ENCODE measurements around the gene ZNF469.

The ZNF469 gene

GRCh38 chr16:88382491-88383400, at the start of gene ZNF469:
Gene ZNF469 (plus strand): TSS chr16:88382959. CDS start chr16:88427471, 44,512 bp downstream.
- Histone ChIP-seq H3K9ac (ENCODE audit: low read depth in 1 of 2, low read length in 2 of 2) (no peak within 1 kb of the TSS), H3K4me1 (ENCODE audit: control insufficient read depth in 1 of 2, insufficient read depth in 2 of 2, low read length in 2 of 2) (peaks cover under 1 to 6% of the 10 kb centered on the region in 2 donors), H3K9me3 (ENCODE audit: control insufficient read depth in 1 of 2, low read length in 2 of 2) (no peaks in the 10 kb centered on the region), H3K4me3 (ENCODE audit: low read depth in 1 of 2, low read length in 2 of 2) (no peak within 1 kb of the TSS), H3K27ac (ENCODE audit: low read depth, low read length) (no peak within 1 kb of the TSS), H3K36me3 (ENCODE audit: control insufficient read depth in 1 of 2, insufficient read depth in 2 of 2, low read length in 2 of 2) (no peaks in the 10 kb centered on the region), H3K27me3 (ENCODE audit: control insufficient read depth in 1 of 2, insufficient read depth in 2 of 2, low read length in 2 of 2) (peaks cover 25 to 28% of the 10 kb centered on the region in 2 donors)

GRCh38 chr16:88333848-88334777, 48.6 kb upstream of the ZNF469 start:
- Histone ChIP-seq H3K4me3 (ENCODE audit: low read depth in 1 of 2, low read length in 2 of 2) (no peak overlapping the region), H3K36me3 (ENCODE audit: control insufficient read depth in 1 of 2, insufficient read depth in 2 of 2, low read length in 2 of 2) (no peaks in the 10 kb centered on the region)

GRCh38 chr16:88334778-88335720, 47.7 kb upstream of the ZNF469 start:
- H3K4me1 ChIP-seq (ENCODE audit: control insufficient read depth in 1 of 2, insufficient read depth in 2 of 2, low read length in 2 of 2): peaks cover 0 to 7% of the 10 kb centered on the region in 2 donors
- no peak overlapping the region for H3K27ac ChIP-seq (ENCODE audit: low read depth, low read length)
- no peak overlapping the region for H3K4me3 ChIP-seq (ENCODE audit: low read depth in 1 of 2, low read length in 2 of 2)
- no peaks in the 10 kb centered on the region for H3K9me3 ChIP-seq (ENCODE audit: control insufficient read depth in 1 of 2, low read length in 2 of 2)
- no peaks in the 10 kb centered on the region for H3K27me3 ChIP-seq (ENCODE audit: control insufficient read depth in 1 of 2, insufficient read depth in 2 of 2, low read length in 2 of 2)
- no peaks in the 10 kb centered on the region for H3K36me3 ChIP-seq (ENCODE audit: control insufficient read depth in 1 of 2, insufficient read depth in 2 of 2, low read length in 2 of 2)
- H3K9ac ChIP-seq (ENCODE audit: low read depth in 1 of 2, low read length in 2 of 2): no peak overlapping the region

More at GRCh38 chr16:88333848-88334777, 48.6 kb upstream of the ZNF469 start:
- Histone ChIP-seq H3K9ac (ENCODE audit: low read depth in 1 of 2, low read length in 2 of 2) (no peak overlapping the region), H3K27ac (ENCODE audit: low read depth, low read length) (no peak overlapping the region), H3K27me3 (ENCODE audit: control insufficient read depth in 1 of 2, insufficient read depth in 2 of 2, low read length in 2 of 2) (no peaks in the 10 kb centered on the region), H3K4me1 (ENCODE audit: control insufficient read depth in 1 of 2, insufficient read depth in 2 of 2, low read length in 2 of 2) (peaks cover 0 to 5% of the 10 kb centered on the region in 2 donors), H3K9me3 (ENCODE audit: control insufficient read depth in 1 of 2, low read length in 2 of 2) (no peaks in the 10 kb centered on the region)

- Histone ChIP-seq H3K4me3 (ENCODE audit: low read depth in 1 of 2, low read length in 2 of 2) (no peak overlapping the region), H3K9me3 (ENCODE audit: control insufficient read depth in 1 of 2, low read length in 2 of 2) (no peaks in the 10 kb centered on the region), H3K27ac (ENCODE audit: low read depth, low read length) (no peak overlapping the region), H3K9ac (ENCODE audit: low read depth in 1 of 2, low read length in 2 of 2) (no peak overlapping the region), H3K36me3 (ENCODE audit: control insufficient read depth in 1 of 2, insufficient read depth in 2 of 2, low read length in 2 of 2) (no peaks in the 10 kb centered on the region), H3K27me3 (ENCODE audit: control insufficient read depth in 1 of 2, insufficient read depth in 2 of 2, low read length in 2 of 2) (no peaks in the 10 kb centered on the region), H3K4me1 (ENCODE audit: control insufficient read depth in 1 of 2, insufficient read depth in 2 of 2, low read length in 2 of 2) (peaks cover 0 to 10% of the 10 kb centered on the region in 2 donors)
Measured at GRCh38 chr16:88337021-88337420, 45.7 kb upstream of the ZNF469 start.

GRCh38 chr16:88337538-88337937, 45.2 kb upstream of the ZNF469 start:
- no peaks in the 10 kb centered on the region for H3K9me3 ChIP-seq (ENCODE audit: control insufficient read depth in 1 of 2, low read length in 2 of 2)
- no peak overlapping the region for H3K4me3 ChIP-seq (ENCODE audit: low read depth in 1 of 2, low read length in 2 of 2)
- H3K27me3 ChIP-seq (ENCODE audit: control insufficient read depth in 1 of 2, insufficient read depth in 2 of 2, low read length in 2 of 2): no peaks in the 10 kb centered on the region
- no peak overlapping the region for H3K9ac ChIP-seq (ENCODE audit: low read depth in 1 of 2, low read length in 2 of 2)
- H3K4me1 ChIP-seq (ENCODE audit: control insufficient read depth in 1 of 2, insufficient read depth in 2 of 2, low read length in 2 of 2): peaks cover 0 to 5% of the 10 kb centered on the region in 2 donors
- H3K36me3 ChIP-seq (ENCODE audit: control insufficient read depth in 1 of 2, insufficient read depth in 2 of 2, low read length in 2 of 2): no peaks in the 10 kb centered on the region
- no peak overlapping the region for H3K27ac ChIP-seq (ENCODE audit: low read depth, low read length)

GRCh38 chr16:88338111-88338510, 44.6 kb upstream of the ZNF469 start:
- no peak overlapping the region for H3K4me3 ChIP-seq (ENCODE audit: low read depth in 1 of 2, low read length in 2 of 2)
- H3K4me1 ChIP-seq (ENCODE audit: control insufficient read depth in 1 of 2, insufficient read depth in 2 of 2, low read length in 2 of 2): peaks cover 0 to 5% of the 10 kb centered on the region in 2 donors
- no peaks in the 10 kb centered on the region for H3K27me3 ChIP-seq (ENCODE audit: control insufficient read depth in 1 of 2, insufficient read depth in 2 of 2, low read length in 2 of 2)
- H3K27ac ChIP-seq (ENCODE audit: low read depth, low read length): no peak overlapping the region
- no peaks in the 10 kb centered on the region for H3K36me3 ChIP-seq (ENCODE audit: control insufficient read depth in 1 of 2, insufficient read depth in 2 of 2, low read length in 2 of 2)
- peaks cover 0 to 2% of the 10 kb centered on the region in 2 donors for H3K9me3 ChIP-seq (ENCODE audit: control insufficient read depth in 1 of 2, low read length in 2 of 2)
- H3K9ac ChIP-seq (ENCODE audit: low read depth in 1 of 2, low read length in 2 of 2): no peak overlapping the region

GRCh38 chr16:88338896-88339295, 43.9 kb upstream of the ZNF469 start:
- peaks cover 0 to 5% of the 10 kb centered on the region in 2 donors for H3K4me1 ChIP-seq (ENCODE audit: control insufficient read depth in 1 of 2, insufficient read depth in 2 of 2, low read length in 2 of 2)

GRCh38 chr16:88339930-88340754, 42.6 kb upstream of the ZNF469 start:
- no peak overlapping the region for H3K9ac ChIP-seq (ENCODE audit: low read depth in 1 of 2, low read length in 2 of 2)
- H3K9me3 ChIP-seq (ENCODE audit: control insufficient read depth in 1 of 2, low read length in 2 of 2): peaks cover 0 to 4% of the 10 kb centered on the region in 2 donors
- no peak overlapping the region for H3K4me3 ChIP-seq (ENCODE audit: low read depth in 1 of 2, low read length in 2 of 2)
- H3K4me1 ChIP-seq (ENCODE audit: control insufficient read depth in 1 of 2, insufficient read depth in 2 of 2, low read length in 2 of 2): peaks cover 0 to 5% of the 10 kb centered on the region in 2 donors
- no peaks in the 10 kb centered on the region for H3K36me3 ChIP-seq (ENCODE audit: control insufficient read depth in 1 of 2, insufficient read depth in 2 of 2, low read length in 2 of 2)
- no peak overlapping the region for H3K27ac ChIP-seq (ENCODE audit: low read depth, low read length)
- no peaks in the 10 kb centered on the region for H3K27me3 ChIP-seq (ENCODE audit: control insufficient read depth in 1 of 2, insufficient read depth in 2 of 2, low read length in 2 of 2)

More at GRCh38 chr16:88338896-88339295, 43.9 kb upstream of the ZNF469 start:
- H3K27ac ChIP-seq (ENCODE audit: low read depth, low read length): no peak overlapping the region
- no peak overlapping the region for H3K9ac ChIP-seq (ENCODE audit: low read depth in 1 of 2, low read length in 2 of 2)
- H3K36me3 ChIP-seq (ENCODE audit: control insufficient read depth in 1 of 2, insufficient read depth in 2 of 2, low read length in 2 of 2): no peaks in the 10 kb centered on the region
- H3K27me3 ChIP-seq (ENCODE audit: control insufficient read depth in 1 of 2, insufficient read depth in 2 of 2, low read length in 2 of 2): no peaks in the 10 kb centered on the region
- H3K4me3 ChIP-seq (ENCODE audit: low read depth in 1 of 2, low read length in 2 of 2): no peak overlapping the region
- peaks cover 0 to 4% of the 10 kb centered on the region in 2 donors for H3K9me3 ChIP-seq (ENCODE audit: control insufficient read depth in 1 of 2, low read length in 2 of 2)

GRCh38 chr16:88340755-88341150, 42.0 kb upstream of the ZNF469 start:
- peaks cover 0 to 4% of the 10 kb centered on the region in 2 donors for H3K9me3 ChIP-seq (ENCODE audit: control insufficient read depth in 1 of 2, low read length in 2 of 2)

More at GRCh38 chr16:88340755-88341150, 42.0 kb upstream of the ZNF469 start:
- no peak overlapping the region for H3K9ac ChIP-seq (ENCODE audit: low read depth in 1 of 2, low read length in 2 of 2)
- H3K27me3 ChIP-seq (ENCODE audit: control insufficient read depth in 1 of 2, insufficient read depth in 2 of 2, low read length in 2 of 2): no peaks in the 10 kb centered on the region
- H3K4me1 ChIP-seq (ENCODE audit: control insufficient read depth in 1 of 2, insufficient read depth in 2 of 2, low read length in 2 of 2): peaks cover 0 to 5% of the 10 kb centered on the region in 2 donors
- no peak overlapping the region for H3K27ac ChIP-seq (ENCODE audit: low read depth, low read length)
- H3K36me3 ChIP-seq (ENCODE audit: control insufficient read depth in 1 of 2, insufficient read depth in 2 of 2, low read length in 2 of 2): no peaks in the 10 kb centered on the region
- no peak overlapping the region for H3K4me3 ChIP-seq (ENCODE audit: low read depth in 1 of 2, low read length in 2 of 2)
